ENCODE results near the gene ZNF629. TPM values are rescaled to one million over a fixed set of nuclear protein-coding genes. Genes with fewer than 3 reads are reported as not detected.

The ZNF629 gene
- total RNA-seq, 1 donor from 2014 or later, result 16.5 TPM

GRCh38 chr16:30787613-30788378 lies 791 bp upstream of the ZNF629 start:
- intact Hi-C loops (cut with DNase I), result no loop called here
- no peak for DNase-seq
- ATAC-seq (ENCODE audit: poor library complexity), result no peak

GRCh38 chr16:30786115-30786935 lies 680 bp downstream of the ZNF629 start:
- DNase-seq (peak; percentile 63), ATAC-seq (ENCODE audit: poor library complexity) (peak; percentile 66)
- intact Hi-C loops (cut with DNase I), result no loop called here

- intact Hi-C loops (cut with DNase I), result no loop called here
- DNase-seq (no peak), ATAC-seq (ENCODE audit: poor library complexity) (no peak)
Observed at GRCh38 chr16:30785126-30786106, 1.6 kb downstream of the ZNF629 start.

- intact Hi-C loops (cut with DNase I), result no loop called here
- ATAC-seq (ENCODE audit: poor library complexity) (no peak), DNase-seq (no peak)
Observed at GRCh38 chr16:30784215-30784614, 2.8 kb downstream of the ZNF629 start.

- DNase-seq, result no peak
- intact Hi-C loops (cut with DNase I), result no loop called here
- ATAC-seq (ENCODE audit: poor library complexity), result no peak
Observed at GRCh38 chr16:30783280-30784109, 3.5 kb downstream of the ZNF629 start.

GRCh38 chr16:30782486-30783279 lies 4.3 kb downstream of the ZNF629 start:
- no peak for ATAC-seq (ENCODE audit: poor library complexity)
- intact Hi-C loops (cut with DNase I), result no loop called here
- no peak for DNase-seq

GRCh38 chr16:30780549-30780948 lies 6.5 kb downstream of the ZNF629 start:
- ATAC-seq (ENCODE audit: poor library complexity) (no peak), DNase-seq (no peak)
- intact Hi-C loops (cut with DNase I), result no loop called here

GRCh38 chr16:30780021-30780420 lies 7.0 kb downstream of the ZNF629 start:
- DNase-seq (no peak), ATAC-seq (ENCODE audit: poor library complexity) (no peak)
- intact Hi-C loops (cut with DNase I), result no loop called here

- intact Hi-C loops (cut with DNase I), result no loop called here
- ATAC-seq (ENCODE audit: poor library complexity) (no peak), DNase-seq (no peak)
Observed at GRCh38 chr16:30779596-30779995, 7.4 kb downstream of the ZNF629 start.

GRCh38 chr16:30778549-30779244 lies 8.3 kb downstream of the ZNF629 start:
- no peak for DNase-seq
- ATAC-seq (ENCODE audit: poor library complexity), result no peak
- intact Hi-C loops (cut with DNase I), result no loop called here

- no peak for DNase-seq
- intact Hi-C loops (cut with DNase I), result no loop called here
- ATAC-seq (ENCODE audit: poor library complexity), result no peak
Observed at GRCh38 chr16:30777591-30778297, 9.3 kb downstream of the ZNF629 start.

- intact Hi-C loops (cut with DNase I), result no loop called here
- ATAC-seq (ENCODE audit: poor library complexity) (peak; percentile 86), DNase-seq (peak; percentile 91)
Observed at GRCh38 chr16:30775392-30776188, 11.4 kb downstream of the ZNF629 start.

GRCh38 chr16:30775131-30775391 lies 11.9 kb downstream of the ZNF629 start:
- DNase-seq (no peak), ATAC-seq (ENCODE audit: poor library complexity) (no peak)
- intact Hi-C loops (cut with DNase I), result no loop called here

- intact Hi-C loops (cut with DNase I), result no loop called here
- DNase-seq (no peak), ATAC-seq (ENCODE audit: poor library complexity) (peak; percentile 26)
Observed at GRCh38 chr16:30774367-30775130, 12.5 kb downstream of the ZNF629 start.

- no peak for DNase-seq
- ATAC-seq (ENCODE audit: poor library complexity), result no peak
- intact Hi-C loops (cut with DNase I), result no loop called here
Observed at GRCh38 chr16:30773826-30774225, 13.2 kb downstream of the ZNF629 start.

Data from Right ventricle myocardium superior (tissue), 1 donor.